ENCODE measurements around the gene CDKN1A. TPM values are rescaled to one million over a fixed set of nuclear protein-coding genes. Genes with fewer than 3 reads are reported as not detected.
A peak's percentile ranks its signal among the peaks of the same experiment; 100 is the strongest.

Gene CDKN1A
- total and polyA plus RNA-seq, 11 donors, result 27.5 to 658 (median 99.8) TPM

- Histone ChIP-seq H3K4me3 (no peak overlapping the region), H3K4me1 (peaks cover 0 to 28% (median 8%) of the 10 kb centered on the region in 12 donors), H3K36me3 (no peaks in the 10 kb centered on the region), H3K27ac (peak overlapping the region in 1 of 12 donors; percentile 39), H3K27me3 (no peaks in the 10 kb centered on the region), H3K9me3 (no peaks in the 10 kb centered on the region)
- 30 to 46% (median 36%) methylated on average over 8 of the region's 8 CpGs for WGBS, 4 donors
- DNase-seq (peak; percentile 67 to 91 (median 85)), ATAC-seq (peak; percentile 80 to 97 (median 96))
- no peak for TF ChIP-seq POLR2A (IDR thresholded peaks at IDR 0.05)
- TF ChIP-seq CTCF (IDR thresholded peaks at IDR 0.05), result no peak
- intact Hi-C loops (cut with DNase I), result no loop called here
These were observed 35.3 kb upstream of the CDKN1A start for GRCh38 chr6:36642913-36643817.

GRCh38 chr6:36643977-36644376 lies 34.5 kb upstream of the CDKN1A start:
- ATAC-seq, result no peak
- TF ChIP-seq CTCF (IDR thresholded peaks at IDR 0.05) (no peak), POLR2A (IDR thresholded peaks at IDR 0.05) (no peak)
- WGBS, 4 donors, result 84 to 93% (median 91%) methylated on average over 4 of the region's 4 CpGs

GRCh38 chr6:36649086-36649485 lies 29.4 kb upstream of the CDKN1A start:
- H3K4me3 ChIP-seq, result no peak overlapping the region
- H3K9me3 ChIP-seq, result no peaks in the 10 kb centered on the region
- ATAC-seq, result no peak
- peaks cover 0 to 38% (median 0%) of the 10 kb centered on the region in 12 donors for H3K4me1 ChIP-seq
- intact Hi-C loops (cut with DNase I), result no loop called here
- H3K27ac ChIP-seq, result no peak overlapping the region
- H3K27me3 ChIP-seq, result no peaks in the 10 kb centered on the region
- TF ChIP-seq CTCF (IDR thresholded peaks at IDR 0.05) (no peak), POLR2A (IDR thresholded peaks at IDR 0.05) (no peak)
- WGBS, 4 donors, result 80 to 87% (median 84%) methylated on average over 3 of the region's 3 CpGs
- no peak for DNase-seq
- no peaks in the 10 kb centered on the region for H3K36me3 ChIP-seq

More at GRCh38 chr6:36643977-36644376, 34.5 kb upstream of the CDKN1A start:
- no peaks in the 10 kb centered on the region for H3K27me3 ChIP-seq
- H3K27ac ChIP-seq, result no peak overlapping the region
- peaks cover 0 to 28% (median 8%) of the 10 kb centered on the region in 12 donors for H3K4me1 ChIP-seq
- H3K9me3 ChIP-seq, result no peaks in the 10 kb centered on the region
- DNase-seq, result no peak
- intact Hi-C loops (cut with DNase I), result no loop called here
- no peak overlapping the region for H3K4me3 ChIP-seq
- no peaks in the 10 kb centered on the region for H3K36me3 ChIP-seq

- no peak for TF ChIP-seq POLR2A (IDR thresholded peaks at IDR 0.05)
- TF ChIP-seq CTCF (IDR thresholded peaks at IDR 0.05), result no peak
- no peaks in the 10 kb centered on the region for H3K36me3 ChIP-seq
- no peaks in the 10 kb centered on the region for H3K9me3 ChIP-seq
- no peaks in the 10 kb centered on the region for H3K27me3 ChIP-seq
- H3K4me1 ChIP-seq, result peaks cover 0 to 30% (median 0%) of the 10 kb centered on the region in 12 donors
- no peak for DNase-seq
- 60 to 70% (median 69%) methylated on average over 13 of the region's 13 CpGs for WGBS, 4 donors
- no peak overlapping the region for H3K4me3 ChIP-seq
- no peak overlapping the region for H3K27ac ChIP-seq
- intact Hi-C loops (cut with DNase I), result no loop called here
- no peak for ATAC-seq
These were observed 28.6 kb upstream of the CDKN1A start for GRCh38 chr6:36649701-36650484.

Measured in heart left ventricle (tissue), 16 donors.